Measurements from ENCODE around the gene TBX15. TPM values are rescaled to one million over a fixed set of nuclear protein-coding genes. Genes with fewer than 3 reads are reported as not detected.
A peak's percentile ranks its signal among the peaks of the same experiment; 100 is the strongest.

Gene TBX15
- total and polyA plus RNA-seq, 11 donors = 0.19 to 1.8 (median 0.63) TPM

DNA sequence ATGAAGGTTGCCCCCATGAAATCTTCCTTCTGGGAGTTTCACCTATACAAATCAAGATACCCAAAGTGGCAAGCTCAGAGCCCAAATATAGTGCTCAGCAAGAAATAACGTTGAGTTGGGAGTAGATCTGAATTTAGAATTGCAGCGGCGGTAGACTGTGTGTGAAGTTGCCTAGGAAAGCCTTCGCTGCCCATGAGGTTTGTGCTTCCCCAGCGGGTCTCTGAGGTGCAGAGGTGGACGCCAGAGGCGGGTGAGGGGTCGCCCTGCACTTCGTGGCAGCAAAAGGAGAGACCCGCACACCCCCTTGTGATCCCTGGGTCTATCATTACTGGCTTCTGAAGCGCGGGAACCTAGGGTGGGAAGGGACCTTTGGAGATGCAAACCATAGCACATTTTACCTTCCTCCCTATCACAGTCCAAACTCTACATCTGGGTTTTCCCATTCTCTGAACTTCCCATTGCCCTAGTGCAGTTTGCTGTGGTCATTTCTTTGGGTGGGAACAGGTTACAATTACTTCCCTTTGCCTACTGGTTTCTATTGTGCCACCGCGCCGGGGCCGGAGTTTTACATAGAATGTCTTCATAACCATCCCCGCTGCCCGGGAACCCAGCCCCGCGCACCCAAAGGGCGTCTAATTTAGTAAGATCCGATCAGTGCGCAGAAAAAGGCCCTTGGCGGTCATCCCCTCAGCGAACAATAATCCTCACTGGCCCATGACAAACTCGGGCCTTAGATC is 5.2 kb downstream of the TBX15 start:
- WGBS, 4 donors = 14 to 35% (median 24%) methylated on average over 26 of the region's 26 CpGs
- Histone ChIP-seq H3K27ac (no peak overlapping the region), H3K27me3 (peaks cover 59 to 100% (median 98%) of the 10 kb centered on the region in 9 donors), H3K4me1 (peaks cover 0 to 51% (median 19%) of the 10 kb centered on the region in 12 donors), H3K4me3 (no peak overlapping the region), H3K36me3 (no peaks in the 10 kb centered on the region), H3K9me3 (no peaks in the 10 kb centered on the region)
- TF ChIP-seq, protein P1, sequence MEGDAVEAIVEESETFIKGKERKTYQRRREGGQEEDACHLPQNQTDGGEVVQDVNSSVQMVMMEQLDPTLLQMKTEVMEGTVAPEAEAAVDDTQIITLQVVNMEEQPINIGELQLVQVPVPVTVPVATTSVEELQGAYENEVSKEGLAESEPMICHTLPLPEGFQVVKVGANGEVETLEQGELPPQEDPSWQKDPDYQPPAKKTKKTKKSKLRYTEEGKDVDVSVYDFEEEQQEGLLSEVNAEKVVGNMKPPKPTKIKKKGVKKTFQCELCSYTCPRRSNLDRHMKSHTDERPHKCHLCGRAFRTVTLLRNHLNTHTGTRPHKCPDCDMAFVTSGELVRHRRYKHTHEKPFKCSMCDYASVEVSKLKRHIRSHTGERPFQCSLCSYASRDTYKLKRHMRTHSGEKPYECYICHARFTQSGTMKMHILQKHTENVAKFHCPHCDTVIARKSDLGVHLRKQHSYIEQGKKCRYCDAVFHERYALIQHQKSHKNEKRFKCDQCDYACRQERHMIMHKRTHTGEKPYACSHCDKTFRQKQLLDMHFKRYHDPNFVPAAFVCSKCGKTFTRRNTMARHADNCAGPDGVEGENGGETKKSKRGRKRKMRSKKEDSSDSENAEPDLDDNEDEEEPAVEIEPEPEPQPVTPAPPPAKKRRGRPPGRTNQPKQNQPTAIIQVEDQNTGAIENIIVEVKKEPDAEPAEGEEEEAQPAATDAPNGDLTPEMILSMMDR (IDR thresholded peaks at IDR 0.05) = no peak
- TF ChIP-seq POLR2A (IDR thresholded peaks at IDR 0.05) = no peak
- DNase-seq = no peak
- intact Hi-C loops (cut with DNase I) = no loop called here
- ATAC-seq = no peak

DNA sequence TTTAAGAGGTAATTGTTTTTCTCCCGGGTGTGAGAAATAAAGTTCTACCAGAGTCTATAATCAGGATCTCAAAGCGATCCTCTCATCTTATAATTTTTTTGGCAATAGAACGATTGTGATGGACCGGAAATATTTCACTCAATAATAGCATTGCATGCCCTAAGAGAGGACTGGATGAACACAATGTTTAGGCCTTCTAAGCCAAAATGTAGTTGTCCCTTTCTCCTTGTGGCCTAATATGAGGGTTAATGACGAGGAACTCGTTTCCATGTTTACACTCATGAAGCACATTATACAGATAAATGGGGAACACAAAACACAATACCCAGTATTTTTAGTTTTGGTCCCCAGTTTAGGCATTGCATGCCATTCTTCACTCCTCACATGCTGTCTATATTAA is 5.9 kb downstream of the TBX15 start:
- DNase-seq = no peak
- Histone ChIP-seq H3K27ac (no peak overlapping the region), H3K4me3 (no peak overlapping the region), H3K4me1 (peaks cover 0 to 44% (median 13%) of the 10 kb centered on the region in 12 donors), H3K27me3 (peaks cover 52 to 100% (median 98%) of the 10 kb centered on the region in 9 donors), H3K36me3 (no peaks in the 10 kb centered on the region), H3K9me3 (no peaks in the 10 kb centered on the region)
- intact Hi-C loops (cut with DNase I) = no loop called here
- TF ChIP-seq, protein P1 (IDR thresholded peaks at IDR 0.05) = no peak
- no peak for ATAC-seq
- WGBS, 4 donors = 41 to 59% (median 49%) methylated on average over 6 of the region's 6 CpGs

- intact Hi-C loops (cut with DNase I) = no loop called here
- DNase-seq (no peak), ATAC-seq (no peak)
- H3K27me3 ChIP-seq = peaks cover 48 to 100% (median 92%) of the 10 kb centered on the region in 9 donors
- WGBS, 4 donors = 28 to 56% (median 43%) methylated on average over 1 of the region's 1 CpG
- H3K4me1 ChIP-seq = peaks cover 0 to 36% (median 12%) of the 10 kb centered on the region in 12 donors
- TF ChIP-seq, protein P1 (IDR thresholded peaks at IDR 0.05) = no peak
- no peak for TF ChIP-seq POLR2A (IDR thresholded peaks at IDR 0.05)
- H3K27ac ChIP-seq = no peak overlapping the region
- H3K9me3 ChIP-seq = no peaks in the 10 kb centered on the region
- H3K4me3 ChIP-seq = no peak overlapping the region
- no peaks in the 10 kb centered on the region for H3K36me3 ChIP-seq
Observed at GRCh38 chr1:118981436-118981835, 6.7 kb downstream of the TBX15 start.

- intact Hi-C loops (cut with DNase I) = loop anchor here in 1 of 10 donors (10.0 kb wide), 1 partner anchor 155 kb away; no protein-coding TSS in a partner anchor
- peaks cover 0 to 23% (median 8%) of the 10 kb centered on the region in 12 donors for H3K4me1 ChIP-seq
- ATAC-seq (no peak), DNase-seq (no peak)
- H3K9me3 ChIP-seq = no peaks in the 10 kb centered on the region
- no peak for TF ChIP-seq POLR2A (IDR thresholded peaks at IDR 0.05)
- TF ChIP-seq, protein P1 (IDR thresholded peaks at IDR 0.05) = no peak
- 6 to 18% (median 13%) methylated on average over 42 to 59 of the region's 59 CpGs for WGBS, 4 donors
- no peaks in the 10 kb centered on the region for H3K36me3 ChIP-seq
- no peak overlapping the region for H3K27ac ChIP-seq
- peaks cover 36 to 100% (median 81%) of the 10 kb centered on the region in 9 donors for H3K27me3 ChIP-seq
- H3K4me3 ChIP-seq = peak overlapping the region in 6 of 12 donors; percentile 1 to 36 (median 10)
Observed at GRCh38 chr1:118979754-118980575, 8.2 kb downstream of the TBX15 start.
